Hepatocyte (in vitro differentiated cells): ENCODE results near the gene CCR3. TPM values are rescaled to one million over a fixed set of nuclear protein-coding genes. Genes with fewer than 3 reads are reported as not detected.

Experiments
- DNase-seq: peaks from one replicate; pipeline ENCODE4 v3.0.0-alpha.2; 2016; ENCODE audit warnings: low spot score
- H2AFZ ChIP-seq: fragments of 200-600 bp; sonication (generic); 2 replicates; pipeline ENCODE4 v1.6.0; 2016; ENCODE audit warnings: antibody characterized with exemption, mild to moderate bottlenecking
- H3K27ac ChIP-seq: fragments of 200-600 bp; sonication (generic); 2 replicates; pipeline ENCODE4 v1.5.1; 2016; ENCODE audit warnings: mild to moderate bottlenecking
- H3K27me3 ChIP-seq: fragments of 200-600 bp; sonication (generic); 2 replicates; pipeline ENCODE4 v1.6.1; 2016
- H3K36me3 ChIP-seq: fragments of 200-600 bp; sonication (generic); replicated peaks from 2 replicates; pipeline ENCODE4 v1.5.1; 2016; ENCODE audit warnings: low read depth; ENCODE audit not compliant: insufficient read depth
- H3K4me1 ChIP-seq: fragments of 200-600 bp; sonication (generic); 2 replicates; pipeline ENCODE4 v1.5.1; 2016; ENCODE audit warnings: mild to moderate bottlenecking, moderate library complexity; ENCODE audit not compliant: insufficient read depth
- H3K4me2 ChIP-seq: fragments of 200-600 bp; sonication (generic); 2 replicates; pipeline ENCODE4 v1.6.0; 2016
- H3K4me3 ChIP-seq: fragments of 200-600 bp; sonication (generic); 2 replicates; pipeline ENCODE4 v1.5.1; 2016; ENCODE audit warnings: mild to moderate bottlenecking
- H3K79me2 ChIP-seq: fragments of 200-600 bp; sonication (generic); 2 replicates; pipeline ENCODE4 v1.6.0; 2017; ENCODE audit warnings: mild to moderate bottlenecking
- H3K9me2 ChIP-seq: fragments of 200-600 bp; sonication (generic); replicated peaks from 2 replicates; pipeline ENCODE4 v1.6.0; 2017; ENCODE audit warnings: mild to moderate bottlenecking; ENCODE audit not compliant: insufficient read depth
- H3K9me3 ChIP-seq: fragments of 200-600 bp; sonication (generic); 2 replicates; pipeline ENCODE4 v1.5.1; 2016; ENCODE audit warnings: low read depth, mild to moderate bottlenecking
- H4K20me1 ChIP-seq: fragments of 200-600 bp; sonication (generic); 2 replicates; pipeline ENCODE4 v1.6.0; 2016; ENCODE audit warnings: mild to moderate bottlenecking; ENCODE audit not compliant: insufficient read depth, poor library complexity, severe bottlenecking
- CTCF ChIP-seq: fragments of 200-600 bp; sonication (generic); IDR thresholded peaks from 2 replicates; pipeline ENCODE4 v1.5.1; 2016; ENCODE audit warnings: antibody characterized with exemption, mild to moderate bottlenecking; ENCODE audit not compliant: poor library complexity
- EZH2 ChIP-seq: fragments of 200-600 bp; sonication (generic); IDR thresholded peaks from 2 replicates; pipeline ENCODE4 v1.6.1; 2016; ENCODE audit warnings: antibody characterized with exemption, mild to moderate bottlenecking, borderline replicate concordance
- EZH2phosphoT487 ChIP-seq: fragments of 200-600 bp; sonication (generic); IDR thresholded peaks from one replicate; pipeline ENCODE4 v1.6.1; 2018; ENCODE audit warnings: antibody characterized with exemption, mild to moderate bottlenecking, low read depth, moderate library complexity; ENCODE audit not compliant: unreplicated experiment, severe bottlenecking
- WGBS: methylation state at CpG from one replicate; pipeline ENCODE4 v1.1.6; 2016; ENCODE audit warnings: low lambda C conversion rate; ENCODE audit errors: missing lambda C conversion rate; 5-methylcytosine and 5-hydroxymethylcytosine counted together
- polyA plus RNA-seq: library from polyadenylated mRNA; unstranded; fragments of >200 nt; fragmentation: Nextera tagmentation; extraction: Ambion mirVana; gene quantifications from 2 replicates; pipeline ENCODE4 v1.2.1, GENCODE V29; 2016
- total RNA-seq: library from RNA; depleted of rRNA; stranded (reverse); fragments of >200 nt; gene quantifications from 2 replicates; pipeline ENCODE4 v1.2.3, GENCODE V29; 2014

CCR3 gene
- total and polyA plus RNA-seq, 2 experiments from 2014 or later: 0.12 TPM; not detected in 1

DNA sequence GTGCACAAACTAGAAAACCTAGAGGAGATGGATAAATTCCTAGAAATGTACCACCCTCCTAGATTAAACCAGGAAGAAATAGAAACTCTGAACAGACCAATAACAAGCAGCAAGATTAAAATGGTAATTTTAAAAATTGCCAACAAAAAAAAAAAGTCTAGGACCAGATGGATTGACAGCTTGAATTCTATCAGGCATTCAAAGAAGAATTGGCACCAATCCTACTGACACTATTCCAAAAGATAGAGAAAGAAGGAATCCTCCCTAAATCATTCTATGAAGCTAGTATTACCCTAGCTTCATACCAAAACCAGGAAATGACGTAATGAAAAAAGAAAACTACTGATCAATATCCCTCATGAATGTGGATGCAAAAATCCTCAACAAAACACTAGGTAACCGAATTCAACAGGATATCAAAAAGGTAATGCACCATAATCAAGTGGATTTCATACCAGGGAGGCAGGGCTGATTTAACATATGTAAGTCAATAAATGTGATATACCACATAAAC is 24.0 kb upstream of the CCR3 start:
- H3K4me2 ChIP-seq: no peak overlapping the region
- H3K9me2 ChIP-seq: no peaks in the 10 kb centered on the region
- peaks cover 3% of the 10 kb centered on the region for H3K27me3 ChIP-seq
- H2AFZ ChIP-seq: no peak overlapping the region
- no peak overlapping the region for H3K4me3 ChIP-seq
- no peak for DNase-seq
- no peak overlapping the region for H3K27ac ChIP-seq
- TF ChIP-seq EZH2phosphoT487 (no peak), EZH2 (no peak), CTCF (no peak)
- no peaks in the 10 kb centered on the region for H3K9me3 ChIP-seq
- H4K20me1 ChIP-seq: no peaks in the 10 kb centered on the region
- H3K4me1 ChIP-seq: no peaks in the 10 kb centered on the region
- H3K36me3 ChIP-seq: no peaks in the 10 kb centered on the region
- H3K79me2 ChIP-seq: no peaks in the 10 kb centered on the region
- 68% methylated on average over 2 of the region's 2 CpGs for WGBS

- no peaks in the 10 kb centered on the region for H3K79me2 ChIP-seq
- H3K27ac ChIP-seq: no peak overlapping the region
- H3K4me2 ChIP-seq: no peak overlapping the region
- DNase-seq: no peak
- TF ChIP-seq EZH2: no peak
- TF ChIP-seq EZH2phosphoT487: no peak
- no peak for TF ChIP-seq CTCF
- WGBS: 76% methylated on average over 4 of the region's 4 CpGs
- H4K20me1 ChIP-seq: no peaks in the 10 kb centered on the region
- H2AFZ ChIP-seq: no peak overlapping the region
- no peaks in the 10 kb centered on the region for H3K4me1 ChIP-seq
- no peaks in the 10 kb centered on the region for H3K9me2 ChIP-seq
- no peaks in the 10 kb centered on the region for H3K27me3 ChIP-seq
- H3K9me3 ChIP-seq: no peaks in the 10 kb centered on the region
- H3K4me3 ChIP-seq: no peak overlapping the region
- no peaks in the 10 kb centered on the region for H3K36me3 ChIP-seq
Observed at GRCh38 chr3:46221391-46221790, 20.9 kb upstream of the CCR3 start.

- no peaks in the 10 kb centered on the region for H3K9me2 ChIP-seq
Observed at GRCh38 chr3:46221938-46222337, 20.3 kb upstream of the CCR3 start.

More at GRCh38 chr3:46221938-46222337, 20.3 kb upstream of the CCR3 start:
- WGBS: 90% methylated on average over 1 of the region's 1 CpG
- Histone ChIP-seq H3K4me1 (no peaks in the 10 kb centered on the region), H3K27ac (no peak overlapping the region), H4K20me1 (no peaks in the 10 kb centered on the region), H3K4me3 (no peak overlapping the region), H3K4me2 (no peak overlapping the region), H2AFZ (no peak overlapping the region), H3K9me3 (no peaks in the 10 kb centered on the region), H3K79me2 (no peaks in the 10 kb centered on the region), H3K27me3 (no peaks in the 10 kb centered on the region), H3K36me3 (no peaks in the 10 kb centered on the region)
- DNase-seq: no peak
- TF ChIP-seq CTCF: no peak
- TF ChIP-seq EZH2phosphoT487: no peak
- TF ChIP-seq EZH2: no peak
